Keratinocyte (primary cell): ENCODE measurements around the gene C4orf36.

Source experiments
- EZH2 ChIP-seq: IDR thresholded peaks from one replicate; pipeline ENCODE4 v1.6.1; 2012; ENCODE audit warnings: inconsistent platforms, mild to moderate bottlenecking, low read length, moderate library complexity
- TF ChIP-seq, protein P1 (sequence below), 3 experiments: IDR thresholded peaks in 1 of 3; conservative IDR thresholded peaks in 1 of 3; optimal IDR thresholded peaks in 1 of 3; 2 replicates in 2 of 3; 3 replicates in 1 of 3; pipeline versions ENCODE3 to v1.5.1; 2011; ENCODE audit warnings: low read length in 3 of 3, mild to moderate bottlenecking in 3 of 3, moderate library complexity in 2 of 3, control low read depth in 1 of 3, inconsistent platforms in 1 of 3; ENCODE audit not compliant: insufficient read depth in 2 of 3; ENCODE audit errors: extremely low read depth in 1 of 3

DNA sequence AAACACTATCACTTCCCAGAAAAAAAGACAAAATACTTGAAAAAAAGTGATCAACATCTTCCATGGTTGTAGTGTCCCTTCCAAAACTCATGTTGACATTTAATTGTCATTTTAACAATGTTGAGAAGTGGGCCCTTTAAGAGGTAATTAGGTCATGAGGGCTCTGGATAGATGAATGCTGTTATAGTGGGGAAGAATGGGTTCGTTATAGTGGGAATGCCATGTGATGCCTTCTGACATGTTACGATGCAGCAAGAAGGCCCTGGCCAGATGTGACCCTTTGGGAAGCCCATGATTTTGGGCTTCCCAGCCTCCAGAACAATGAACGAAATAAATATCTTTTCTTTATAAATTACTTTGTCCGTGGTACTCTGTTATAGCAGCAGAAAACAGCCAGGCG lies 39.0 kb downstream of the C4orf36 start:
- no peak for TF ChIP-seq EZH2
- TF ChIP-seq, protein P1, sequence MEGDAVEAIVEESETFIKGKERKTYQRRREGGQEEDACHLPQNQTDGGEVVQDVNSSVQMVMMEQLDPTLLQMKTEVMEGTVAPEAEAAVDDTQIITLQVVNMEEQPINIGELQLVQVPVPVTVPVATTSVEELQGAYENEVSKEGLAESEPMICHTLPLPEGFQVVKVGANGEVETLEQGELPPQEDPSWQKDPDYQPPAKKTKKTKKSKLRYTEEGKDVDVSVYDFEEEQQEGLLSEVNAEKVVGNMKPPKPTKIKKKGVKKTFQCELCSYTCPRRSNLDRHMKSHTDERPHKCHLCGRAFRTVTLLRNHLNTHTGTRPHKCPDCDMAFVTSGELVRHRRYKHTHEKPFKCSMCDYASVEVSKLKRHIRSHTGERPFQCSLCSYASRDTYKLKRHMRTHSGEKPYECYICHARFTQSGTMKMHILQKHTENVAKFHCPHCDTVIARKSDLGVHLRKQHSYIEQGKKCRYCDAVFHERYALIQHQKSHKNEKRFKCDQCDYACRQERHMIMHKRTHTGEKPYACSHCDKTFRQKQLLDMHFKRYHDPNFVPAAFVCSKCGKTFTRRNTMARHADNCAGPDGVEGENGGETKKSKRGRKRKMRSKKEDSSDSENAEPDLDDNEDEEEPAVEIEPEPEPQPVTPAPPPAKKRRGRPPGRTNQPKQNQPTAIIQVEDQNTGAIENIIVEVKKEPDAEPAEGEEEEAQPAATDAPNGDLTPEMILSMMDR (optimal IDR thresholded peaks at IDR 0.05 in 1 of 3, IDR thresholded peaks at IDR 0.05 in 1 of 3, conservative IDR thresholded peaks at IDR 0.05 in 1 of 3; ENCODE audit: extremely low read depth in 1 of 3, insufficient read depth in 2 of 3, low read length in 3 of 3): no peak
